K562 (cell line): ENCODE results near the gene CD24. TPM values are rescaled to one million over a fixed set of nuclear protein-coding genes. Genes with fewer than 3 reads are reported as not detected.

Experiments
- CBX3 ChIP-seq, 2 experiments: IDR thresholded peaks; 1 replicate in 1 of 2; 2 replicates in 1 of 2; pipeline ENCODE4 v1.6.1; 2012; ENCODE audit warnings: inconsistent platforms in 2 of 2, low read length in 2 of 2, borderline replicate concordance in 1 of 2, control low read depth in 1 of 2
- CTBP1 ChIP-seq: fragments of 450-650 bp; IDR thresholded peaks from 2 replicates; pipeline ENCODE4 v1.6.1; 2016; ENCODE audit warnings: borderline replicate concordance
- FUS ChIP-seq: fragments of 200-400 bp; formaldehyde crosslinking; optimal IDR thresholded peaks from 2 replicates; pipeline ENCODE3; 2017; ENCODE audit warnings: low read depth, low read length
- KLF6 ChIP-seq: fragments of 250-450 bp; sonication (Bioruptor Pico); IDR thresholded peaks from 2 replicates; pipeline ENCODE4 v1.4.0; 2020; ENCODE audit warnings: mild to moderate bottlenecking, moderate library complexity, borderline replicate concordance
- MYC ChIP-seq, 2 experiments: fragments of 250-450 bp in 1 of 2; sonication (Bioruptor Pico) in 1 of 2; IDR thresholded peaks; 2 replicates each; pipeline versions ENCODE4 v1.5.1 to v1.6.1; 2012 to 2021; ENCODE audit warnings: low read depth in 2 of 2, borderline replicate concordance in 1 of 2, improper control_type of control experiment in 1 of 2, low read length in 1 of 2, mild to moderate bottlenecking in 1 of 2, moderate library complexity in 1 of 2
- SPI1 ChIP-seq: IDR thresholded peaks from 2 replicates; pipeline ENCODE4 v1.6.1; 2011; ENCODE audit warnings: low read depth, low read length, control low read depth, borderline replicate concordance
- ZNF780A ChIP-seq: fragments of 250-450 bp; sonication (Bioruptor Pico); IDR thresholded peaks from 2 replicates; pipeline ENCODE4 v1.5.0; 2021; ENCODE audit warnings: mild to moderate bottlenecking
- polyA plus RNA-seq, 8 experiments: library from polyadenylated mRNA; depleted of rRNA in 4 of 8; stranded (reverse) in 5 of 8; unstranded in 3 of 8; fragments of >200 nt; fragmentation: Nextera tagmentation in 2 of 8; fragmentation: Illumina TruSeq in 1 of 8; extraction: Ambion mirVana in 2 of 8; extraction: Trizol in 1 of 8; gene quantifications; 2 replicates each; pipeline versions ENCODE4 v1.2.1 to v1.2.3, GENCODE V29; 2011 to 2014; ENCODE audit warnings: inconsistent platforms in 1 of 8, missing spikeins in 1 of 8
- total RNA-seq, 7 experiments: library from RNA; depleted of rRNA in 6 of 7; stranded (reverse); fragments of >200 nt in 6 of 7; fragmentation: Illumina TruSeq in 2 of 7; extraction: Trizol in 2 of 7; gene quantifications; 2 replicates each; pipeline versions ENCODE4 v1.2.1 to v1.2.3, GENCODE V29; 2011 to 2021; ENCODE audit warnings: low replicate concordance in 1 of 7
- TF ChIP-seq, protein P1 (sequence below), 3 experiments: IDR thresholded peaks in 2 of 3; conservative IDR thresholded peaks in 1 of 3; 2 replicates each; pipeline ENCODE4 v1.5.1; 2011 to 2012; ENCODE audit warnings: low read length in 3 of 3, mild to moderate bottlenecking in 3 of 3, control low read depth in 2 of 3, improper control_type of control experiment in 1 of 3, inconsistent platforms in 1 of 3, low read depth in 1 of 3, mixed read lengths in 1 of 3, moderate library complexity in 1 of 3; ENCODE audit not compliant: insufficient read depth in 2 of 3
- TF ChIP-seq, protein P2 (sequence below), 2 experiments: fragments of 450-650 bp in 1 of 2; sonication (generic) in 1 of 2; formaldehyde crosslinking; conservative IDR thresholded peaks; 2 replicates each; pipeline versions ENCODE4 v1.4.0 to v1.8.1; 2020 to 2022; ENCODE audit warnings: mild to moderate bottlenecking in 1 of 2, missing genetic modification reagents in 1 of 2
- TF ChIP-seq, protein P3 (sequence below): fragments of 250-450 bp; sonication (Bioruptor Pico); IDR thresholded peaks from 2 replicates; pipeline ENCODE4 v1.4.0; 2020; ENCODE audit warnings: mild to moderate bottlenecking

CD24 gene
- total and polyA plus RNA-seq, 9 of the 15 experiments (the other 6 are each of a cell fraction or from before 2014, with no cell fraction given), result 8.8 to 155 (median 27.1) TPM

DNA sequence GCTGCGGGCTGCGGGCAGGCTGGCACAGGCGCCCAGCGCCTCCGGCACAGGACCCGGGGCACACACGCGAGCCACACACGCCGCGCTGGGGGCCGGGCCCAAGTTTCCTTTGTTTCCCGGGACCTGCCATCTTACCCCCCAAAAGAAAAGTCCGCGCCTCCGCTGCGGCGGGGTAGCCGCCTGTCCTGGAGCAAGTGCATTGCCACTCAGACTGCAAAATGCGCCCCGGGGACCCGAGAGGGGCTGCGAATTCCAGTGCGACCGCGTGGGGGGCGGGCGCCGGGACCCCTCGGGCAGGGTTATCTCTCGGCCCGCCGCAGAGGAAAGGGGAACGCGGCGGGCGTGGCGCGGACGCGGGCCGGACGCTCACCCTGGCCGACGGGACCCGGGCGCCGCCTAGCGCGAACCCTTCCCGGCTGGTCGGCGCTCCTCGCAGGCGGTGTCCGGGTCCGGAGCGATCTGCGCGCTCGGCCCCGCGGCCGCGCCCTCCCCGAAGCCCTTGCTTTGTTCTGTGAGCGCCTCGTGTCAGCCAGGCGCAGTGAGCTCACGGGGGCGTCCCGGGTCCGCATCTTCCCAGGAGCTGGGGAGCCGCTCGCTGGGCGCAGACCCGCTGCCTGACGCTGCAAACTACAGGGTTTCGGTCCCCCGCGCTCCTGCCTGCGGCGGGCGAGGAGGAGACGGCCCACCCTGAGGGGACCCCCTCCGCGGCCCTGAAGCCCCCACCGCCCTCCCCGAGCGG is 639 bp upstream of the CD24 start (continued):
- TF ChIP-seq, protein P1, sequence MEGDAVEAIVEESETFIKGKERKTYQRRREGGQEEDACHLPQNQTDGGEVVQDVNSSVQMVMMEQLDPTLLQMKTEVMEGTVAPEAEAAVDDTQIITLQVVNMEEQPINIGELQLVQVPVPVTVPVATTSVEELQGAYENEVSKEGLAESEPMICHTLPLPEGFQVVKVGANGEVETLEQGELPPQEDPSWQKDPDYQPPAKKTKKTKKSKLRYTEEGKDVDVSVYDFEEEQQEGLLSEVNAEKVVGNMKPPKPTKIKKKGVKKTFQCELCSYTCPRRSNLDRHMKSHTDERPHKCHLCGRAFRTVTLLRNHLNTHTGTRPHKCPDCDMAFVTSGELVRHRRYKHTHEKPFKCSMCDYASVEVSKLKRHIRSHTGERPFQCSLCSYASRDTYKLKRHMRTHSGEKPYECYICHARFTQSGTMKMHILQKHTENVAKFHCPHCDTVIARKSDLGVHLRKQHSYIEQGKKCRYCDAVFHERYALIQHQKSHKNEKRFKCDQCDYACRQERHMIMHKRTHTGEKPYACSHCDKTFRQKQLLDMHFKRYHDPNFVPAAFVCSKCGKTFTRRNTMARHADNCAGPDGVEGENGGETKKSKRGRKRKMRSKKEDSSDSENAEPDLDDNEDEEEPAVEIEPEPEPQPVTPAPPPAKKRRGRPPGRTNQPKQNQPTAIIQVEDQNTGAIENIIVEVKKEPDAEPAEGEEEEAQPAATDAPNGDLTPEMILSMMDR (IDR thresholded peaks at IDR 0.05 in 2 of 3, conservative IDR thresholded peaks at IDR 0.05 in 1 of 3; ENCODE audit: insufficient read depth in 2 of 3, low read depth in 1 of 3, low read length in 3 of 3), result peak; percentile 23 to 61 (median 52); a peak in 3 of 6 replicates
- TF ChIP-seq, protein P2, sequence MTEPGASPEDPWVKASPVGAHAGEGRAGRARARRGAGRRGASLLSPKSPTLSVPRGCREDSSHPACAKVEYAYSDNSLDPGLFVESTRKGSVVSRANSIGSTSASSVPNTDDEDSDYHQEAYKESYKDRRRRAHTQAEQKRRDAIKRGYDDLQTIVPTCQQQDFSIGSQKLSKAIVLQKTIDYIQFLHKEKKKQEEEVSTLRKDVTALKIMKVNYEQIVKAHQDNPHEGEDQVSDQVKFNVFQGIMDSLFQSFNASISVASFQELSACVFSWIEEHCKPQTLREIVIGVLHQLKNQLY (CRISPR knock-in tag; conservative IDR thresholded peaks at IDR 0.05), result no peak
- TF ChIP-seq CTBP1, result peak; percentile 94
- TF ChIP-seq ZNF780A (CRISPR knock-in tag), result no peak
- no peak for TF ChIP-seq FUS
- no peak for TF ChIP-seq KLF6
- TF ChIP-seq CBX3 (IDR thresholded peaks at IDR 0.05; ENCODE audit: borderline replicate concordance in 1 of 2, low read length in 2 of 2), result no peak
- TF ChIP-seq SPI1, result peak; percentile 36; the same call in 1 of the 2 replicates
- 0 out of 2 replicates have a peak, but pooled peaks have one; percentile 67 for TF ChIP-seq MYC (IDR thresholded peaks at IDR 0.05; ENCODE audit: low read depth, low read length)
- TF ChIP-seq MYC (CRISPR knock-in tag; IDR thresholded peaks at IDR 0.05; ENCODE audit: borderline replicate concordance, low read depth), result no peak
- TF ChIP-seq, protein P3, sequence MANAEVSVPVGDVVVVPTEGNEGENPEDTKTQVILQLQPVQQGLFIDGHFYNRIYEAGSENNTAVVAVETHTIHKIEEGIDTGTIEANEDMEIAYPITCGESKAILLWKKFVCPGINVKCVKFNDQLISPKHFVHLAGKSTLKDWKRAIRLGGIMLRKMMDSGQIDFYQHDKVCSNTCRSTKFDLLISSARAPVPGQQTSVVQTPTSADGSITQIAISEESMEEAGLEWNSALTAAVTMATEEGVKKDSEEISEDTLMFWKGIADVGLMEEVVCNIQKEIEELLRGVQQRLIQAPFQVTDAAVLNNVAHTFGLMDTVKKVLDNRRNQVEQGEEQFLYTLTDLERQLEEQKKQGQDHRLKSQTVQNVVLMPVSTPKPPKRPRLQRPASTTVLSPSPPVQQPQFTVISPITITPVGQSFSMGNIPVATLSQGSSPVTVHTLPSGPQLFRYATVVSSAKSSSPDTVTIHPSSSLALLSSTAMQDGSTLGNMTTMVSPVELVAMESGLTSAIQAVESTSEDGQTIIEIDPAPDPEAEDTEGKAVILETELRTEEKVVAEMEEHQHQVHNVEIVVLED (CRISPR knock-in tag), result 0 out of 2 replicates have a peak, but pooled peaks have one; percentile 21
